Neural cell (in vitro differentiated cells): ENCODE data around the gene ERGIC3.

Experiments
- EP300 ChIP-seq: fragments of 450-650 bp; conservative IDR thresholded peaks from 2 replicates; pipeline ENCODE4 v1.6.1; 2014; ENCODE audit warnings: antibody characterized with exemption, mild to moderate bottlenecking, moderate library complexity; ENCODE audit not compliant: poor library complexity, severe bottlenecking
- EZH2 ChIP-seq: fragments of 200-600, 300-800 bp; shearing (Covaris generic), sonication (generic); IDR thresholded peaks from 2 replicates; pipeline ENCODE4 v1.6.1; 2014; ENCODE audit warnings: antibody characterized with exemption, low read length, borderline replicate concordance, mild to moderate bottlenecking; ENCODE audit not compliant: insufficient read depth, poor library complexity, severe bottlenecking
- MXI1 ChIP-seq: fragments of 450-650 bp; conservative IDR thresholded peaks from 2 replicates; pipeline ENCODE4 v1.6.1; 2014; ENCODE audit warnings: antibody characterized with exemption, mild to moderate bottlenecking; ENCODE audit not compliant: poor library complexity, severe bottlenecking
- POLR2AphosphoS5 ChIP-seq: IDR thresholded peaks from 2 replicates; pipeline ENCODE4 v1.6.1; 2012
- RAD21 ChIP-seq: fragments of 450-650 bp; conservative IDR thresholded peaks from 2 replicates; pipeline ENCODE4 v1.6.1; 2014; ENCODE audit warnings: antibody characterized with exemption, mild to moderate bottlenecking, moderate library complexity
- REST ChIP-seq: IDR thresholded peaks from 2 replicates; pipeline ENCODE4 v1.6.1; 2012; ENCODE audit warnings: borderline replicate concordance
- SMC3 ChIP-seq: fragments of 450-650 bp; conservative IDR thresholded peaks from 2 replicates; pipeline ENCODE4 v1.6.1; 2014; ENCODE audit warnings: antibody characterized with exemption, mild to moderate bottlenecking, moderate library complexity; ENCODE audit not compliant: poor library complexity
- TAF1 ChIP-seq: IDR thresholded peaks from 2 replicates; pipeline ENCODE4 v1.6.1; 2012; ENCODE audit warnings: low read depth
- TF ChIP-seq, protein P1 (sequence below): fragments of 450-650 bp; IDR thresholded peaks from 2 replicates; pipeline ENCODE4 v1.5.1; 2014; ENCODE audit warnings: antibody characterized with exemption, mild to moderate bottlenecking, moderate library complexity; ENCODE audit not compliant: poor library complexity, severe bottlenecking

GRCh38 chr20:35511814-35512420, 30.0 kb upstream of the ERGIC3 start:
- no peak for TF ChIP-seq POLR2AphosphoS5
- TF ChIP-seq, protein P1, sequence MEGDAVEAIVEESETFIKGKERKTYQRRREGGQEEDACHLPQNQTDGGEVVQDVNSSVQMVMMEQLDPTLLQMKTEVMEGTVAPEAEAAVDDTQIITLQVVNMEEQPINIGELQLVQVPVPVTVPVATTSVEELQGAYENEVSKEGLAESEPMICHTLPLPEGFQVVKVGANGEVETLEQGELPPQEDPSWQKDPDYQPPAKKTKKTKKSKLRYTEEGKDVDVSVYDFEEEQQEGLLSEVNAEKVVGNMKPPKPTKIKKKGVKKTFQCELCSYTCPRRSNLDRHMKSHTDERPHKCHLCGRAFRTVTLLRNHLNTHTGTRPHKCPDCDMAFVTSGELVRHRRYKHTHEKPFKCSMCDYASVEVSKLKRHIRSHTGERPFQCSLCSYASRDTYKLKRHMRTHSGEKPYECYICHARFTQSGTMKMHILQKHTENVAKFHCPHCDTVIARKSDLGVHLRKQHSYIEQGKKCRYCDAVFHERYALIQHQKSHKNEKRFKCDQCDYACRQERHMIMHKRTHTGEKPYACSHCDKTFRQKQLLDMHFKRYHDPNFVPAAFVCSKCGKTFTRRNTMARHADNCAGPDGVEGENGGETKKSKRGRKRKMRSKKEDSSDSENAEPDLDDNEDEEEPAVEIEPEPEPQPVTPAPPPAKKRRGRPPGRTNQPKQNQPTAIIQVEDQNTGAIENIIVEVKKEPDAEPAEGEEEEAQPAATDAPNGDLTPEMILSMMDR, result peak; percentile 81
- peak; percentile 72 for TF ChIP-seq SMC3
- TF ChIP-seq EZH2, result no peak
- TF ChIP-seq EP300, result no peak
- no peak for TF ChIP-seq TAF1
- TF ChIP-seq RAD21, result peak; percentile 81
- TF ChIP-seq REST, result no peak
- peak; percentile 15 for TF ChIP-seq MXI1
